AG04450 (cell line): ENCODE results near the gene RCAN3. TPM values are rescaled to one million over a fixed set of nuclear protein-coding genes. Genes with fewer than 3 reads are reported as not detected.
"Not testable (repeated sequence)": the region's sequence is repeated elsewhere in the genome, so short reads cannot be mapped to it uniquely, and the experiment has no call there.

Experiments used
- CTCF ChIA-PET: fragments of 300-600, 350-600 bp; formaldehyde crosslinking; extraction: SDS; loops from one replicate; lab custom pipeline; 2022; ENCODE audit warnings: antibody characterized with exemption, inconsistent platforms; lab: Charles Lee
- POLR2A ChIA-PET: fragments of 350-600 bp; formaldehyde crosslinking; extraction: SDS; loops from one replicate; lab custom pipeline; 2021; ENCODE audit warnings: antibody characterized with exemption, inconsistent platforms; lab: Yijun Ruan, JAX
- DNase-seq: peaks from one replicate; pipeline ENCODE4 v3.0.0-alpha.2; 2011; ENCODE audit warnings: low read depth, low spot score
- H3K27ac ChIP-seq: one replicate; pipeline ENCODE4 v1.5.1; 2012; ENCODE audit warnings: low read depth, low read length, control low read depth
- H3K27me3 ChIP-seq: one replicate; pipeline ENCODE4 v1.6.0; 2012; ENCODE audit warnings: low read length; ENCODE audit not compliant: control insufficient read depth, insufficient read depth
- H3K4me3 ChIP-seq: 2 replicates; pipeline ENCODE4 v1.5.1; 2011; ENCODE audit warnings: mild to moderate bottlenecking, low read depth, low read length, control low read depth
- H3K9me3 ChIP-seq: 2 replicates; pipeline ENCODE4 v1.5.1; 2012; ENCODE audit warnings: low read length; ENCODE audit not compliant: control insufficient read depth, insufficient read depth
- CTCF ChIP-seq: IDR thresholded peaks from 2 replicates; pipeline ENCODE4 v1.5.1; 2011; ENCODE audit warnings: low read depth, low read length, control low read depth, inconsistent platforms
- polyA plus RNA-seq: library from polyadenylated mRNA; depleted of rRNA; stranded (reverse); fragments of >200 nt; gene quantifications from 2 replicates; pipeline ENCODE4 v1.2.3, GENCODE V29; 2011

Gene RCAN3
- polyA plus RNA-seq, 1 experiment: 4.5 TPM

- no peak overlapping the region for H3K4me3 ChIP-seq
- CTCF ChIA-PET: interaction anchor here (0.7 to 2.5 kb wide), 2 partner anchors 11 to 70 kb away, joined by 4 to 10 read pairs; no protein-coding TSS in a partner anchor
- no peak for DNase-seq
- H3K27me3 ChIP-seq: no peaks in the 10 kb centered on the region
- no peaks in the 10 kb centered on the region for H3K9me3 ChIP-seq
- no peak for TF ChIP-seq CTCF
- H3K27ac ChIP-seq: no peak overlapping the region
- POLR2A ChIA-PET: interaction anchor here (0.6 kb wide), 2 partner anchors 81 to 98 kb away, joined by 4 to 6 read pairs; no protein-coding TSS in a partner anchor
Measured at GRCh38 chr1:24516506-24516905, 13.9 kb downstream of the RCAN3 start.

- Histone ChIP-seq H3K4me3 (no peak overlapping the region), H3K9me3 (no peaks in the 10 kb centered on the region), H3K27ac (no peak overlapping the region), H3K27me3 (no peaks in the 10 kb centered on the region)
- ChIA-PET POLR2A (interaction anchor here (0.6 kb wide), 1 partner anchor 13 kb away, joined by 7 read pairs; no protein-coding TSS in a partner anchor), CTCF (interaction anchor here (0.6 to 1.4 kb wide), 4 partner anchors 9 to 328 kb away, joined by 3 to 4 read pairs (median 4); no protein-coding TSS in a partner anchor)
- DNase-seq: no peak
- TF ChIP-seq CTCF: no peak
Measured at GRCh38 chr1:24517898-24518297, 15.3 kb downstream of the RCAN3 start.

- POLR2A ChIA-PET, CTCF ChIA-PET, H3K9me3 ChIP-seq: not testable (repeated sequence)
Measured at GRCh38 chr1:24520282-24520681, 17.6 kb downstream of the RCAN3 start.

GRCh38 chr1:24525606-24526005 lies 23.0 kb downstream of the RCAN3 start:
- ChIA-PET POLR2A (no interaction called here), CTCF (interaction anchor here (0.8 to 4.3 kb wide), 5 partner anchors 16 to 324 kb away, joined by 3 to 20 read pairs (median 8); no protein-coding TSS in a partner anchor)

More at GRCh38 chr1:24520282-24520681, 17.6 kb downstream of the RCAN3 start:
- not testable (repeated sequence) for H3K27ac ChIP-seq, H3K4me3 ChIP-seq, H3K27me3 ChIP-seq, DNase-seq

GRCh38 chr1:24526045-24526444 lies 23.4 kb downstream of the RCAN3 start:
- ChIA-PET CTCF (interaction anchor here (0.6 to 4.3 kb wide), 12 partner anchors 8 to 758 kb away, joined by 3 to 24 read pairs (median 7); no protein-coding TSS in a partner anchor), POLR2A (no interaction called here)
- no peaks in the 10 kb centered on the region for H3K9me3 ChIP-seq
- no peak overlapping the region for H3K4me3 ChIP-seq
- no peaks in the 10 kb centered on the region for H3K27me3 ChIP-seq
- DNase-seq: no peak
- H3K27ac ChIP-seq: no peak overlapping the region
- TF ChIP-seq CTCF: no peak

More at GRCh38 chr1:24525606-24526005, 23.0 kb downstream of the RCAN3 start:
- Histone ChIP-seq H3K4me3 (no peak overlapping the region), H3K27me3 (no peaks in the 10 kb centered on the region), H3K9me3 (no peaks in the 10 kb centered on the region), H3K27ac (no peak overlapping the region)
- DNase-seq: no peak
- TF ChIP-seq CTCF: no peak
